ENCODE measurements around the gene IMMP2L. TPM values are rescaled to one million over a fixed set of nuclear protein-coding genes. Genes with fewer than 3 reads are reported as not detected.
"Not testable (repeated sequence)": the region's sequence is repeated elsewhere in the genome, so short reads cannot be mapped to it uniquely, and the experiment has no call there.

IMMP2L gene
- total RNA-seq, 4 donors from 2014 or later = 12.4 to 31.7 (median 22.8) TPM

DNA sequence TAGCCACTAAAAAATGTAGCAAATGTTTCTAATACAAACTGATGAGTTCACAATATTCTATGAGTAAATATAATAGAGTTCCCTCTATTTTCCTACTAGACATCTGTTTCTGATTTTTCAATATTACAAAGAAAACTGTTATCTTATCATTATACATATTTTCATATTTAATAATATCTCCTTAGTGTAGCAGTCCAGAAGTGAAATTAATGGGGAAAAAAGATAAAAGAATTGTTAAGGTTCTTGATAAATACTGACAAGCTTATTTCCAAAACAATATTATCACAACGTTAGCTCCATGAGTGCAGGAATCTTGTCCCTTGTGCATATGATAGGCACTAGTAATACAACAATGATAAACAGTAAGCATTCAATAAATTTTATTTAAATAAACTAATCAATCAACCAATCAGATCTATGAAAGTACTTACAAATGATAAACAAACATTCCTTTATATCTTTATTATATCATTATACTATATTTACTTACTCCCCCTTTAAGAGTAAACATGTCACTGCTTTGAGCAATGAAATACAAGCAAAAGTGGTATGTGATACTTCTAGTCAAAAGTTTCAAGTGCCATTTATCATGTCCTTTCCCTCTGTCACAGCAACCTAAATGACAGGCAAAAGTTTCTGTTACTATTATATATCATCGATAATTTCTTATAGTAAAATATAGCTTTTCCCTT lies 103.1 kb downstream of the IMMP2L start:
- ATAC-seq (ENCODE audit: low FRiP score) = no peak
- DNase-seq (ENCODE audit: low spot score) = no peak
- TF ChIP-seq, protein P1, sequence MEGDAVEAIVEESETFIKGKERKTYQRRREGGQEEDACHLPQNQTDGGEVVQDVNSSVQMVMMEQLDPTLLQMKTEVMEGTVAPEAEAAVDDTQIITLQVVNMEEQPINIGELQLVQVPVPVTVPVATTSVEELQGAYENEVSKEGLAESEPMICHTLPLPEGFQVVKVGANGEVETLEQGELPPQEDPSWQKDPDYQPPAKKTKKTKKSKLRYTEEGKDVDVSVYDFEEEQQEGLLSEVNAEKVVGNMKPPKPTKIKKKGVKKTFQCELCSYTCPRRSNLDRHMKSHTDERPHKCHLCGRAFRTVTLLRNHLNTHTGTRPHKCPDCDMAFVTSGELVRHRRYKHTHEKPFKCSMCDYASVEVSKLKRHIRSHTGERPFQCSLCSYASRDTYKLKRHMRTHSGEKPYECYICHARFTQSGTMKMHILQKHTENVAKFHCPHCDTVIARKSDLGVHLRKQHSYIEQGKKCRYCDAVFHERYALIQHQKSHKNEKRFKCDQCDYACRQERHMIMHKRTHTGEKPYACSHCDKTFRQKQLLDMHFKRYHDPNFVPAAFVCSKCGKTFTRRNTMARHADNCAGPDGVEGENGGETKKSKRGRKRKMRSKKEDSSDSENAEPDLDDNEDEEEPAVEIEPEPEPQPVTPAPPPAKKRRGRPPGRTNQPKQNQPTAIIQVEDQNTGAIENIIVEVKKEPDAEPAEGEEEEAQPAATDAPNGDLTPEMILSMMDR (IDR thresholded peaks at IDR 0.05) = no peak

DNA sequence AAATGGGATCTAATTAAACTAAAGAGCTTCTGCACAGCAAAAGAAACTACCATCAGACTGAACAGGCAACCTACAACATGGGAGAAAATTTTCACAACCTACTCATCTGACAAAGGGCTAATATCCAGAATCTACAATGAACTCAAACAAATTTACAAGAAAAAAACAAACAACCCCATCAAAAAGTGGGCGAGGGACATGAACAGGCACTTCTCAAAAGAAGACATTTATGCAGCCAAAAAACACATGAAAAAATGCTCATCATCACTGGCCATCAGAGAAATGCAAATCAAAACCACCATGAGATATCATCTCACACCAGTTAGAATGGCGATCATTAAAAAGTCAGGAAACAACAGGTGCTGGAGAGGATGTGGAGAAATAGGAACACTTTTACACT lies 111.6 kb downstream of the IMMP2L start:
- ATAC-seq (ENCODE audit: low FRiP score); DNase-seq (ENCODE audit: low spot score): not testable (repeated sequence)

DNA sequence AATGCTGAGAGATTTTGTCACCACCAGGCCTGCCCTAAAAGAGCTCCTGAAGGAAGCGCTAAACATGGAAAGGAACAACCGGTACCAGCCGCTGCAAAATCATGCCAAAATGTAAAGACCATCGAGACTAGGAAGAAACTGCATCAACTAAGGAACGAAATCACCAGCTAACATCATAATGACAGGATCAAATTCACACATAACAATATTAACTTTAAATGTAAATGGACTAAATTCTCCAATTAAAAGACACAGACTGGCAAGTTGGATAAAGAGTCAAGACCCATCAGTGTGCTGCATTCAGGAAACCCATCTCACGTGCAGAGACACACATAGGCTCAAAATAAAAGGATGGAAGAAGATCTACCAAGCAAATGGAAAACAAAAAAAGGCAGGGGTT lies 114.8 kb downstream of the IMMP2L start:
- ATAC-seq (ENCODE audit: low FRiP score); DNase-seq (ENCODE audit: low spot score): not testable (repeated sequence)

DNA sequence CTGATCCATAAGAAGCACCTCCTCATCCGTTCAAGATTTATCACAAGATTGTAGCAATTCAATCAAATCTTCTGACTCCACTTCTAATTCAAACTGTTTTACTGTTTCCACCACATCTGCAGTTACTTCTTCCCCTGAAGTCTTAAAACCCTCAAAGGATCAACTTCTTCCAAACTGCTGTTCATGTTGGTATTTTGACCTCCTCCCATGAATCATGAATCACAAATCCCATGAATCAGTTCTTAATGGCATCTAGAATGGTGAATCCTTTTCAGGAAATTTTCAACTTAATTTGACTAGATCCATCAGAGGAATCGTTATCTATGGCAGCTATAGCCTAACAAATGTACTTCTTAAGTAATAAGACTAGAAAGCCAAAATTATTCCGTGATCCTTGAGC lies 122.3 kb downstream of the IMMP2L start:
- DNase-seq (ENCODE audit: low spot score) (no peak), ATAC-seq (ENCODE audit: low FRiP score) (no peak)
- TF ChIP-seq, protein P1 (IDR thresholded peaks at IDR 0.05) = no peak

DNA sequence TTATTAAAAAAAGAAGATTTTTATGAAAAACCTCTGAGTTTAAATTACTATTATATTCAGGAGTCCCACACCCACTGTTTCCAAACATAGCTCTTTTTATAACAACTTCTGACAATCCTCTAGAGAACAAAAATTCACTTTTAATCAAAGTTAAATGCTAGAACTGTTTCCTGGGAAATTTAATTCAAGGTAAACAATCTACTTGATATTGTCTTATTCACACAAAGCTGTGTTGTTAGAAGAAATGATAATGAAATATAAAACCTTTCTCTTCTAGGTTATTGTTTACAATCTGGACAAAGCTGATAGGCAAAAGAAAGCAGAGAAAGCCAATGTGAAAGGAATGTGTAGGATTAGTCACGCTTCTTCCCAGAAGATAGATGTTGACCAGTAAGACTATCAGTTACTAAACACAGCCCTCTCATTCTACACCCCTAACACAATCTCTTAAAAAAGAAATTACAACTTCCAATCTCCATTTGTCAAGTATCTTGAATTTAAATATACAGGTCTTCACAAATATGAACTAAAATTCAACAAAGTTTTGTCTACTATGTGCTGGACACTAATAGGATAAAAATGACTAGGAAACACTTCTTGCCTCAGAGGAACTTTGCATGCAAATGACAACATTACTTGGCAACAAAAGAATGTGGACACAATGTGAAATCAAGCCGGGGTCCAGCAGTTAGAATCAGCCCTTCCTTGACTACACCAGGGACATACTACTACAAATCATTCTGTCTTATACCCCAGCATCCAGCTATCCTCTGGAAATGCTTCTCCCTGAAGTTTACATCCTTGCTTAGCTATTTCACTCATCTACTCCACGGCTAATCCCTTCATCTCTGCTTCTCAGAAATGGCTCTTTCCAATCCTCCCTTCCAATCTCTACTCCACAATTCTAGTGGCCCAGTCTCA lies 123.7 kb downstream of the IMMP2L start:
- peak; percentile 75 for ATAC-seq (ENCODE audit: low FRiP score)
- TF ChIP-seq, protein P1 (IDR thresholded peaks at IDR 0.05) = no peak

DNA sequence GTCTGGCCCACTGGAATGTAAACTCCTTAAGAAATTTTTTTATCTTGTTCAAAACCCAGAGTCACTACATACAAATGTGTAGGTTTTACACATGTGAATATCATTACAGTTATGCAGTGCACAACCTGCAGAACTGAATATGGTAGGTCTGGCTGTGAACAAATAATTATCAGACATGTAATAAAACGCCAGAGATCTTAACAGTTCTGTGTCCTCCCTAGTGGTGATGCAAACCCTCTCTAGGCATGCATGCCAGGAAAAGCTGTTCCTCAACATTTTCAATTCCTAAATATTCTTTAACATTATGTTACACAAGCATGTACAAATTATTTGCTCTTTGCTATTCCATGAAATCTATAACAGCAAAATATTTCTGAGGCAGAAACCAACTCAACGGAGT lies 124.6 kb downstream of the IMMP2L start:
- ATAC-seq (ENCODE audit: low FRiP score) (no peak), DNase-seq (ENCODE audit: low spot score) (no peak)
- TF ChIP-seq, protein P1 (IDR thresholded peaks at IDR 0.05) = no peak

More for the DNA sequence above, 123.7 kb downstream of the IMMP2L start:
- no peak for DNase-seq (ENCODE audit: low spot score)

DNA sequence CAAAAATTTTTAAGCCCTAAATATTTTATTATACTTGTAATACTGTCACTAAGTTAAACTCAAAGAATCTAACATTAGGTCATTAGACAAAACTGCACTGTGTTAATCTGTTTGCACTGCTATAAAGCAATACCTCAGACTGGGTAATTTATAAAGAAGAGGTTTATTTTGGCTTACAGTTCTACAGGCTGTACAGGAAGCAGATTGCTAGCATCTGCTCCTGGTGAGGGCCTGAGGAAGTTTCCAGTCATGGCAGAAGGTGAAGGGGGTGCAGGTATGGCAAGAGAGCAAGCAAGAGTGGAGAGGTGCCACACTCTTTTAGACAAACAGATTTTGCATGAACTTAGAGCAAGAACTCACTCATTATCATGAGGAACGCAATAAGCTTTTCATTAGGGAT lies 125.7 kb downstream of the IMMP2L start:
- TF ChIP-seq, protein P1 (IDR thresholded peaks at IDR 0.05) = no peak
- DNase-seq (ENCODE audit: low spot score) (no peak), ATAC-seq (ENCODE audit: low FRiP score) (no peak)

DNA sequence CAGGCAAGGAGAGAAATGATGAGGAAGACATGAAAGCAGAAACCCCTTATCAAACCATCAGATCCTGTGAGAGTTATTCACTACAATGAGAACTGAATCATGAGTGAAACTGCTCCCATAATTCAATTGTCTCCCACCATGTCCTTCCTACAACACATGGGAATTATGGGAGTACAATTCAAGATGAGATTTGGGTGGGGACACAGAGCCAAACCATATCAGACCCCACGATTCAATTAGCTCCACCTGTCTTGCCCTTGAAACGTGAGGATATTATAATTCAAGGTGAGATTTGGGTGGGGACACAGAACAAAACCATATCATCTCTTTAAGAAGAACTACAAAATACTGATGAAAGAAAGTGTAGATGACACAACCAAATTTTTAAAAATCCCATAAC lies 128.9 kb downstream of the IMMP2L start:
- no peak for ATAC-seq (ENCODE audit: low FRiP score)
- DNase-seq (ENCODE audit: low spot score) = no peak
- TF ChIP-seq, protein P1 (IDR thresholded peaks at IDR 0.05) = no peak
